Neuronal stem cell (in vitro differentiated cells): ENCODE results near the gene NPR1.

Source experiments
- DNase-seq: peaks from one replicate; pipeline ENCODE4 v3.0.0-alpha.2; 2013; ENCODE audit warnings: low spot score
- H2AFZ ChIP-seq: one replicate; pipeline ENCODE4 v1.6.1; 2013; ENCODE audit warnings: mild to moderate bottlenecking, low read length, inconsistent platforms
- H2AK5ac ChIP-seq: 2 replicates; pipeline ENCODE4 v1.6.1; 2013; ENCODE audit warnings: low read depth, mild to moderate bottlenecking, inconsistent platforms, low read length, moderate library complexity, mixed read lengths
- H2BK120ac ChIP-seq: 2 replicates; pipeline ENCODE4 v1.6.1; 2013; ENCODE audit warnings: low read depth, mild to moderate bottlenecking, inconsistent platforms, low read length, moderate library complexity, mixed read lengths
- H2BK12ac ChIP-seq: one replicate; pipeline ENCODE4 v1.6.1; 2013; ENCODE audit warnings: low read length, inconsistent platforms
- H2BK15ac ChIP-seq: 2 replicates; pipeline ENCODE4 v1.6.1; 2013; ENCODE audit warnings: mild to moderate bottlenecking, low read length, inconsistent platforms, mixed read lengths
- H2BK5ac ChIP-seq: one replicate; pipeline ENCODE4 v1.6.1; 2013; ENCODE audit warnings: inconsistent platforms, mild to moderate bottlenecking, low read length, moderate library complexity
- H3K14ac ChIP-seq: one replicate; pipeline ENCODE4 v1.6.1; 2013; ENCODE audit warnings: low read length, inconsistent platforms
- H3K18ac ChIP-seq: 2 replicates; pipeline ENCODE4 v1.6.1; 2013; ENCODE audit warnings: low read length, inconsistent platforms
- H3K23ac ChIP-seq: 2 replicates; pipeline ENCODE4 v1.6.1; 2013; ENCODE audit warnings: low read depth, mild to moderate bottlenecking, mixed read lengths, low read length, inconsistent platforms; ENCODE audit not compliant: poor library complexity
- H3K27ac ChIP-seq: replicated peaks from 3 replicates; pipeline ENCODE4 v1.5.1; 2013; ENCODE audit warnings: low read length, inconsistent platforms
- H3K27me3 ChIP-seq, 3 experiments: 2 replicates each; pipeline ENCODE4 v1.6.1; 2013; ENCODE audit warnings: low read length in 3 of 3, mild to moderate bottlenecking in 2 of 3, inconsistent platforms in 1 of 3, low read depth in 1 of 3, mixed read lengths in 1 of 3, moderate library complexity in 1 of 3; ENCODE audit not compliant: control insufficient read depth in 3 of 3, insufficient read depth in 3 of 3
- H3K36me3 ChIP-seq, 2 donors: replicated peaks in 1 of 2; 2 replicates each; pipeline ENCODE4 v1.6.1; 2013; ENCODE audit warnings: low read length in 2 of 2; ENCODE audit not compliant: control insufficient read depth in 2 of 2, insufficient read depth in 2 of 2
- H3K4ac ChIP-seq: 2 replicates; pipeline ENCODE4 v1.6.1; 2013; ENCODE audit warnings: inconsistent platforms, mild to moderate bottlenecking, low read length, moderate library complexity
- H3K4me1 ChIP-seq, 2 donors: 1 replicate in 1 of 2; 2 replicates in 1 of 2; pipeline ENCODE4 v1.6.1; 2013; ENCODE audit warnings: low read length in 2 of 2, low read depth in 1 of 2; ENCODE audit not compliant: control insufficient read depth in 2 of 2, insufficient read depth in 1 of 2
- H3K4me2 ChIP-seq: one replicate; pipeline ENCODE4 v1.6.1; 2013; ENCODE audit warnings: mild to moderate bottlenecking, low read length, inconsistent platforms; ENCODE audit not compliant: insufficient read depth, poor library complexity, severe bottlenecking
- H3K4me3 ChIP-seq, 2 donors: 2 replicates each; pipeline ENCODE4 v1.5.1; 2013; ENCODE audit warnings: low read length in 2 of 2, mild to moderate bottlenecking in 2 of 2, inconsistent platforms in 1 of 2, moderate library complexity in 1 of 2
- H3K79me1 ChIP-seq: one replicate; pipeline ENCODE4 v1.6.1; 2013; ENCODE audit warnings: low read depth, mild to moderate bottlenecking, inconsistent platforms, low read length, moderate library complexity
- H3K9ac ChIP-seq: one replicate; pipeline ENCODE4 v1.6.1; 2013; ENCODE audit warnings: mild to moderate bottlenecking, low read depth, low read length, inconsistent platforms; ENCODE audit not compliant: poor library complexity
- H3K9me3 ChIP-seq, 2 donors: replicated peaks in 1 of 2; 2 replicates each; pipeline versions ENCODE3 to v1.6.1; 2013; ENCODE audit warnings: low read length in 2 of 2, mild to moderate bottlenecking in 2 of 2, inconsistent platforms in 1 of 2, low read depth in 1 of 2, mixed read lengths in 1 of 2, moderate library complexity in 1 of 2; ENCODE audit not compliant: control insufficient read depth in 2 of 2, insufficient read depth in 1 of 2
- H4K8ac ChIP-seq: one replicate; pipeline ENCODE4 v1.6.1; 2013; ENCODE audit warnings: low read depth, mild to moderate bottlenecking, inconsistent platforms, low read length, moderate library complexity
- H4K91ac ChIP-seq: one replicate; pipeline ENCODE4 v1.6.1; 2013; ENCODE audit warnings: low read length, low read depth, mild to moderate bottlenecking, inconsistent platforms; ENCODE audit not compliant: poor library complexity
- WGBS, 2 donors: extraction: QIAGEN DNeasy Blood & Tissue Kit; methylation state at CpG; one replicate each; pipeline ENCODE4 v1.1.7; 2013; ENCODE audit warnings: missing lambda C conversion rate in 2 of 2, mixed read lengths in 1 of 2; ENCODE audit not compliant: insufficient read length in 2 of 2, insufficient replicate concordance in 1 of 2; ENCODE audit errors: extremely low coverage in 2 of 2; 5-methylcytosine and 5-hydroxymethylcytosine counted together

Gene NPR1

GRCh38 chr1:153643816-153644215, 34.7 kb upstream of the NPR1 start:
- Histone ChIP-seq H2AFZ (no peak overlapping the region), H3K4me2 (no peak overlapping the region), H3K18ac (no peak overlapping the region), H3K36me3 (peaks cover 36 to 87% of the 10 kb centered on the region in 2 donors), H3K9me3 (no peaks in the 10 kb centered on the region), H2BK120ac (no peak overlapping the region), H3K27me3 (no peaks in the 10 kb centered on the region), H3K14ac (no peak overlapping the region), H3K23ac (no peak overlapping the region), H3K9ac (no peak overlapping the region), H2BK12ac (no peak overlapping the region), H3K4me3 (no peak overlapping the region), H2AK5ac (no peak overlapping the region), H4K91ac (no peak overlapping the region), H4K8ac (no peak overlapping the region), H2BK15ac (no peak overlapping the region), H3K4ac (no peak overlapping the region), H3K27ac (no peak overlapping the region), H3K4me1 (peaks cover 0 to 3% of the 10 kb centered on the region in 2 donors), H3K79me1 (peaks cover 2% of the 10 kb centered on the region), H2BK5ac (no peak overlapping the region)
- DNase-seq = no peak

- no peaks in the 10 kb centered on the region for H3K9me3 ChIP-seq
- H2BK120ac ChIP-seq = no peak overlapping the region
- H3K23ac ChIP-seq = no peak overlapping the region
- no peak overlapping the region for H2BK15ac ChIP-seq
- peaks cover 24 to 58% of the 10 kb centered on the region in 2 donors for H3K36me3 ChIP-seq
- H3K14ac ChIP-seq = no peak overlapping the region
- WGBS, 2 donors = no CpG with 5 or more reads among the region's 5 CpGs
- no peak overlapping the region for H2BK12ac ChIP-seq
- peak overlapping the region; percentile 21 for H3K27ac ChIP-seq
- no peak overlapping the region for H3K4me2 ChIP-seq
- H3K4me3 ChIP-seq = no peak overlapping the region
- no peak overlapping the region for H4K8ac ChIP-seq
- DNase-seq = no peak
- H2AFZ ChIP-seq = no peak overlapping the region
- H3K9ac ChIP-seq = no peak overlapping the region
- peaks cover 0 to 3% of the 10 kb centered on the region in 2 donors for H3K4me1 ChIP-seq
- no peak overlapping the region for H3K18ac ChIP-seq
- peaks cover 2% of the 10 kb centered on the region for H3K79me1 ChIP-seq
- H4K91ac ChIP-seq = no peak overlapping the region
- no peak overlapping the region for H2AK5ac ChIP-seq
- no peak overlapping the region for H3K4ac ChIP-seq
- no peaks in the 10 kb centered on the region for H3K27me3 ChIP-seq
- H2BK5ac ChIP-seq = no peak overlapping the region
These were observed 31.7 kb upstream of the NPR1 start for GRCh38 chr1:153646672-153647345.

- no peak overlapping the region for H3K4ac ChIP-seq
- DNase-seq = no peak
- H3K79me1 ChIP-seq = no peaks in the 10 kb centered on the region
These were observed 31.2 kb upstream of the NPR1 start for GRCh38 chr1:153647346-153647714.

GRCh38 chr1:153648000-153648643, 30.4 kb upstream of the NPR1 start:
- Histone ChIP-seq H3K4me1 (peaks cover 0 to 3% of the 10 kb centered on the region in 2 donors), H4K8ac (no peak overlapping the region), H2BK5ac (no peak overlapping the region), H3K4me3 (no peak overlapping the region), H3K27me3 (no peaks in the 10 kb centered on the region), H3K4me2 (no peak overlapping the region), H2BK120ac (no peak overlapping the region), H2BK15ac (no peak overlapping the region), H3K36me3 (peaks cover 16 to 44% of the 10 kb centered on the region in 2 donors), H3K9ac (no peak overlapping the region), H2AK5ac (no peak overlapping the region), H3K9me3 (no peaks in the 10 kb centered on the region), H3K27ac (no peak overlapping the region), H3K79me1 (no peaks in the 10 kb centered on the region), H3K14ac (no peak overlapping the region), H3K18ac (peak overlapping the region; percentile 50), H3K23ac (no peak overlapping the region), H3K4ac (no peak overlapping the region), H2BK12ac (no peak overlapping the region), H2AFZ (no peak overlapping the region), H4K91ac (no peak overlapping the region)
- no peak for DNase-seq
- no CpG with 5 or more reads among the region's 10 CpGs for WGBS, 2 donors

More at GRCh38 chr1:153647346-153647714, 31.2 kb upstream of the NPR1 start:
- no peak overlapping the region for H3K4me3 ChIP-seq
- H3K27ac ChIP-seq = no peak overlapping the region
- H2BK5ac ChIP-seq = no peak overlapping the region
- H2BK12ac ChIP-seq = no peak overlapping the region
- H3K36me3 ChIP-seq = peaks cover 19 to 52% of the 10 kb centered on the region in 2 donors
- H3K18ac ChIP-seq = no peak overlapping the region
- H2BK120ac ChIP-seq = no peak overlapping the region
- no peak overlapping the region for H3K9ac ChIP-seq
- no peak overlapping the region for H2AFZ ChIP-seq
- H3K14ac ChIP-seq = no peak overlapping the region
- peaks cover 0 to 3% of the 10 kb centered on the region in 2 donors for H3K4me1 ChIP-seq
- H2AK5ac ChIP-seq = no peak overlapping the region
- no peaks in the 10 kb centered on the region for H3K9me3 ChIP-seq
- no peak overlapping the region for H2BK15ac ChIP-seq
- no peak overlapping the region for H3K4me2 ChIP-seq
- no peak overlapping the region for H3K23ac ChIP-seq
- no peaks in the 10 kb centered on the region for H3K27me3 ChIP-seq
- WGBS, 2 donors = no CpG with 5 or more reads among the region's 2 CpGs
- no peak overlapping the region for H4K91ac ChIP-seq
- H4K8ac ChIP-seq = no peak overlapping the region
